CD4-positive, CD25-positive, alpha-beta regulatory T cell (primary cell): ENCODE data around the gene KRT27. TPM values are rescaled to one million over a fixed set of nuclear protein-coding genes. Genes with fewer than 3 reads are reported as not detected.

Experiments used
- polyA plus RNA-seq, 4 donors: library from polyadenylated mRNA; unstranded; fragments of 300-500 nt; fragmentation: Illumina TruSeq; gene quantifications; one replicate each; pipeline ENCODE4 v1.2.3, GENCODE V29; 2021
- total RNA-seq: library from RNA; stranded (reverse); gene quantifications from one replicate; pipeline ENCODE4 v1.2.3, GENCODE V29; 2022

Gene KRT27
- total and polyA plus RNA-seq, 5 donors from 2014 or later: not detected

Other genes starting within 250 kb of the KRT27 start
- 192 TPM for gene CCR7, start 217.1 kb downstream of the KRT27 start, total RNA-seq
- gene CCR7, start 217.1 kb downstream of the KRT27 start, polyA plus RNA-seq: 100 to 1,000 TPM; 351 to 828 (median 609) TPM
- gene SMARCE1, start 134.7 kb downstream of the KRT27 start, total RNA-seq: 76.9 TPM
- gene SMARCE1, start 134.7 kb downstream of the KRT27 start, polyA plus RNA-seq: 100 to 1,000 TPM; 169 to 228 (median 179) TPM
- not detected for gene KRT222, start 117.4 kb downstream of the KRT27 start, total RNA-seq
- gene KRT222, start 117.4 kb downstream of the KRT27 start, polyA plus RNA-seq: under 1 TPM in 1 of 4 donors, not detected in 3; 0.23 TPM
- not detected for gene KRT24, start 78.8 kb downstream of the KRT27 start, total RNA-seq
- gene KRT24, start 78.8 kb downstream of the KRT27 start, polyA plus RNA-seq: under 1 TPM in 1 of 4 donors, not detected in 3; 0.15 TPM
- gene KRT25, start 27.2 kb downstream of the KRT27 start, total RNA-seq: not detected
- gene KRT25, start 27.2 kb downstream of the KRT27 start, polyA plus RNA-seq: not detected
- gene KRT26, start 10.3 kb downstream of the KRT27 start, total RNA-seq: not detected
- not detected for gene KRT26, start 10.3 kb downstream of the KRT27 start, polyA plus RNA-seq
- gene KRT28, start 17.4 kb upstream of the KRT27 start, total RNA-seq: not detected
- not detected for gene KRT28, start 17.4 kb upstream of the KRT27 start, polyA plus RNA-seq
- gene KRT10, start 40.1 kb upstream of the KRT27 start, total RNA-seq: 28.1 TPM
- 100 to 1,000 TPM; 125 to 172 (median 148) TPM for gene KRT10, start 40.1 kb upstream of the KRT27 start, polyA plus RNA-seq
- gene KRT12, start 84.7 kb upstream of the KRT27 start, total RNA-seq: not detected
- not detected for gene KRT12, start 84.7 kb upstream of the KRT27 start, polyA plus RNA-seq
- not detected for gene KRT20, start 102.7 kb upstream of the KRT27 start, total RNA-seq
- gene KRT20, start 102.7 kb upstream of the KRT27 start, polyA plus RNA-seq: not detected
- not detected for gene KRT23, start 155.1 kb upstream of the KRT27 start, total RNA-seq
- gene KRT23, start 155.1 kb upstream of the KRT27 start, polyA plus RNA-seq: not detected
- not detected for gene KRT39, start 184.4 kb upstream of the KRT27 start, total RNA-seq
- not detected for gene KRT39, start 184.4 kb upstream of the KRT27 start, polyA plus RNA-seq
- not detected for gene KRT40, start 201.8 kb upstream of the KRT27 start, total RNA-seq
- not detected for gene KRT40, start 201.8 kb upstream of the KRT27 start, polyA plus RNA-seq
- not detected for gene KRTAP3-3, start 211.6 kb upstream of the KRT27 start, total RNA-seq
- gene KRTAP3-3, start 211.6 kb upstream of the KRT27 start, polyA plus RNA-seq: not detected
- not detected for gene KRTAP3-2, start 217.4 kb upstream of the KRT27 start, total RNA-seq
- not detected for gene KRTAP3-2, start 217.4 kb upstream of the KRT27 start, polyA plus RNA-seq
- gene KRTAP3-1, start 226.6 kb upstream of the KRT27 start, total RNA-seq: not detected
- gene KRTAP3-1, start 226.6 kb upstream of the KRT27 start, polyA plus RNA-seq: not detected
- not detected for gene KRTAP1-5, start 244.7 kb upstream of the KRT27 start, total RNA-seq
- not detected for gene KRTAP1-5, start 244.7 kb upstream of the KRT27 start, polyA plus RNA-seq
- gene KRTAP1-4, start 247.6 kb upstream of the KRT27 start, total RNA-seq: not detected
- gene KRTAP1-4, start 247.6 kb upstream of the KRT27 start, polyA plus RNA-seq: not detected